ENCODE data around the gene DOK3.

The DOK3 gene

GRCh38 chr5:177505075-177505474 lies 4.6 kb downstream of the DOK3 start:
- TF ChIP-seq CTCF (conservative IDR thresholded peaks at IDR 0.05; ENCODE audit: low read depth): no peak
- DNase-seq (ENCODE audit: low spot score): no peak
- ChIA-PET CTCF (interaction anchor here (3.4 kb wide), 1 partner anchor 102 kb away, joined by 14 read pairs; no protein-coding TSS in a partner anchor), POLR2A (ENCODE audit: low non-redundant PET) (interaction anchor here (1.2 kb wide), 1 partner anchor 11 kb away, joined by 7 read pairs; no protein-coding TSS in a partner anchor)
- H3K27ac ChIP-seq: peak overlapping the region; percentile 82

GRCh38 chr5:177504086-177505056 lies 5.3 kb downstream of the DOK3 start:
- ChIA-PET CTCF (interaction anchor here (0.6 to 3.4 kb wide), 3 partner anchors 10 to 101 kb away, joined by 3 to 14 read pairs (median 4); no protein-coding TSS in a partner anchor), POLR2A (ENCODE audit: low non-redundant PET) (interaction anchor here (1.2 kb wide), 1 partner anchor 11 kb away, joined by 7 read pairs; no protein-coding TSS in a partner anchor)
- no peak for DNase-seq (ENCODE audit: low spot score)
- no peak for TF ChIP-seq CTCF (conservative IDR thresholded peaks at IDR 0.05; ENCODE audit: low read depth)
- H3K27ac ChIP-seq: peak overlapping the region; percentile 82

GRCh38 chr5:177503351-177504085 lies 6.1 kb downstream of the DOK3 start:
- DNase-seq (ENCODE audit: low spot score): no peak
- peak overlapping the region; percentile 82 for H3K27ac ChIP-seq
- ChIA-PET POLR2A (ENCODE audit: low non-redundant PET) (no interaction called here), CTCF (interaction anchor here (0.5 to 3.4 kb wide), 6 partner anchors 9 to 185 kb away, joined by 3 to 14 read pairs (median 3); no protein-coding TSS in a partner anchor)
- TF ChIP-seq CTCF (conservative IDR thresholded peaks at IDR 0.05; ENCODE audit: low read depth): no peak

- no peak for DNase-seq (ENCODE audit: low spot score)
- ChIA-PET CTCF (interaction anchor here (0.5 to 3.4 kb wide), 5 partner anchors 8 to 193 kb away, joined by 3 to 14 read pairs (median 3); no protein-coding TSS in a partner anchor), POLR2A (ENCODE audit: low non-redundant PET) (no interaction called here)
- peak overlapping the region; percentile 82 for H3K27ac ChIP-seq
- no peak for TF ChIP-seq CTCF (conservative IDR thresholded peaks at IDR 0.05; ENCODE audit: low read depth)
Measured at GRCh38 chr5:177502886-177503285, 6.7 kb downstream of the DOK3 start.

GRCh38 chr5:177501874-177502678 lies 7.5 kb downstream of the DOK3 start:
- ChIA-PET POLR2A (ENCODE audit: low non-redundant PET) (no interaction called here), CTCF (interaction anchor here (0.6 to 3.4 kb wide), 17 partner anchors 9 to 201 kb away, joined by 3 to 21 read pairs (median 5); partner anchors contain the start of genes DDX41 and DOK3)
- H3K27ac ChIP-seq: peak overlapping the region; percentile 82
- DNase-seq (ENCODE audit: low spot score): no peak
- TF ChIP-seq CTCF (conservative IDR thresholded peaks at IDR 0.05; ENCODE audit: low read depth): no peak
